ENCODE results near the gene DTX4.

DNA sequence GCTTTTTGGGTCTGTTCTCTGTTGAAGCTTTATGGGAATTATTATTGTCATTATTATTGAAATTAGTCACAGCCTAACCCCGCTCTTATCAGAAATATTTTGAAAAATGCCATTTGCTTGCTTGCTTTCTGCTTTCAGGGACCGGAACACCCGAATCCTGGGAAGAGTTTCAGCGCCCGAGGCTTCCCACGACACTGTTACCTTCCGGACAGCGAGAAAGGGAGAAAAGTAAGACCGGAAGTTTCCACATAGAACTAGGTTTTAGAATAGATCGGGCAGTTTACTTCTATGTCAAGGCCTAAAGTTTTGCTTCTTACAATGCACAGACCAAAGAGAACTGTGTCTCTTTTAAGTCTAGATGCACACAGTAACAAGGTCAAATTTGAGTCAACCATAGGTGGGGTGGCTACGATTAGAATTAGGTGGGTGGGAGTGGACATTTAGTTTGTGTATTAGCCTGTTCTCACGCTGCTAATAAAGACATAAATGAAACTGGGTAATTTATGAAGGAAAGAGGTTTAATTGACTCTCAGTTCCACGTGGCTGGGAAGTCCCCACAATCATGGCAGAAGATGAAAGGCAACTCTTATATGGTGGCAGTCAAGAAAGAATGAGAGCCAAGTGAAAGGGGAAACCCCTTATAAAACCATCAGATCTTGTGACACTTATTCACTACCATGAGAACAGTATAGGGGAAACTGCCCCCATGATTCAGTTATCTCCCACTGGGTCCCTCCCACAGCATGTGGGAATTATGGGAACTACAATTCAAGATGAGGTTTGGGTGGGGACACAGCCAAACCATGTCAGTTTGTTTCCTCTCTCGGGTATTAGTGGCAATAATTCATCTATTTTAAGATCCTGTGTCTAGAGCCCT is 27.9 kb downstream of the DTX4 start:
- TF ChIP-seq POLR2AphosphoS5 (IDR thresholded peaks at IDR 0.05; ENCODE audit: low read depth, low read length): no peak
- TF ChIP-seq, protein P1, sequence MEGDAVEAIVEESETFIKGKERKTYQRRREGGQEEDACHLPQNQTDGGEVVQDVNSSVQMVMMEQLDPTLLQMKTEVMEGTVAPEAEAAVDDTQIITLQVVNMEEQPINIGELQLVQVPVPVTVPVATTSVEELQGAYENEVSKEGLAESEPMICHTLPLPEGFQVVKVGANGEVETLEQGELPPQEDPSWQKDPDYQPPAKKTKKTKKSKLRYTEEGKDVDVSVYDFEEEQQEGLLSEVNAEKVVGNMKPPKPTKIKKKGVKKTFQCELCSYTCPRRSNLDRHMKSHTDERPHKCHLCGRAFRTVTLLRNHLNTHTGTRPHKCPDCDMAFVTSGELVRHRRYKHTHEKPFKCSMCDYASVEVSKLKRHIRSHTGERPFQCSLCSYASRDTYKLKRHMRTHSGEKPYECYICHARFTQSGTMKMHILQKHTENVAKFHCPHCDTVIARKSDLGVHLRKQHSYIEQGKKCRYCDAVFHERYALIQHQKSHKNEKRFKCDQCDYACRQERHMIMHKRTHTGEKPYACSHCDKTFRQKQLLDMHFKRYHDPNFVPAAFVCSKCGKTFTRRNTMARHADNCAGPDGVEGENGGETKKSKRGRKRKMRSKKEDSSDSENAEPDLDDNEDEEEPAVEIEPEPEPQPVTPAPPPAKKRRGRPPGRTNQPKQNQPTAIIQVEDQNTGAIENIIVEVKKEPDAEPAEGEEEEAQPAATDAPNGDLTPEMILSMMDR (IDR thresholded peaks at IDR 0.05): no peak
- no peak for TF ChIP-seq TCF7L2 (IDR thresholded peaks at IDR 0.05; ENCODE audit: low read depth, low read length)
